GM21515 (cell line): ENCODE results near the gene EPHA3.
A peak's percentile ranks its signal among the peaks of the same experiment; 100 is the strongest.

Experiments
- ATAC-seq: cut with Tn5 transposase; IDR thresholded peaks from one replicate; pipeline ENCODE4 v1.9.1; 2021; ENCODE audit not compliant: unreplicated experiment

The EPHA3 gene

GRCh38 chr3:89144080-89144479 lies 36.7 kb downstream of the EPHA3 start:
- no peak for ATAC-seq

DNA sequence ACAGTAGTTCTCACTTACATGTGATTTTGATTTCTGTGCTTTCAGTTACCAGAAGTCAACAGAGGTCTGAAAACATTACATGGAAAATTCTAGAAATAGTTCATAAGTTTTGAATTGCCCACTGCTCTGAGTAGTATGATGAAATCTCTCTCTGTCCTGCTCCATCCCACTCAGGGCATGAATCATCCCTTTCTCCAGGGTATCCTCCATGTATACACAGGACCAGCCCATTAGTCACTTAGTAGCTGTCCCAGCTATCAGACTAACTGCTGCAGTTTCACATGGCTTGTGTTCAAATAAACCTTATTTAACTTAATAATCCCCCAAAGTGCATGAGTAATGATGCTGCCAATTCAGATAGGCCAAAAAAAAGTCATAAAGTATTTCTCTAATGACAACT lies 38.6 kb downstream of the EPHA3 start:
- no peak for ATAC-seq

GRCh38 chr3:89154416-89154815 lies 47.0 kb downstream of the EPHA3 start:
- ATAC-seq = no peak

DNA sequence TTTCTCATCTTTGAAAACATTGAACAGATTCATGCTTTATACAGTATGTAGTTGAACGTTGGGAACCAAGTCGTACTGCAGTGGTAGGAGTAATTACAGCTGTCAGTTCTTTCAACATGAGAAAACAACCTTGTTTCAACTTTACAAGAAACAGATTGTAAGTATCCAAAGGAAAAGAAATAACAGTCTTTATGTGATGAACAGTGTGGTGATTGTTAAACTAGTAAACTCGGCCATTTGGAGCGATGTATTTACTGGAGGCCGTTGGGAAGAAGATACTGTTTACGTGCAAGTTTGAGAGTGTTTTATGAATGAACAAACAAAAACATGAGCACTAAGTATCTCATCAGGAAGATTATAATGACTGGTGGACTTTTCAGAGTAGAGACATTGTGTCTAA lies 48.4 kb downstream of the EPHA3 start:
- no peak for ATAC-seq

GRCh38 chr3:89157575-89157974 lies 50.2 kb downstream of the EPHA3 start:
- no peak for ATAC-seq

DNA sequence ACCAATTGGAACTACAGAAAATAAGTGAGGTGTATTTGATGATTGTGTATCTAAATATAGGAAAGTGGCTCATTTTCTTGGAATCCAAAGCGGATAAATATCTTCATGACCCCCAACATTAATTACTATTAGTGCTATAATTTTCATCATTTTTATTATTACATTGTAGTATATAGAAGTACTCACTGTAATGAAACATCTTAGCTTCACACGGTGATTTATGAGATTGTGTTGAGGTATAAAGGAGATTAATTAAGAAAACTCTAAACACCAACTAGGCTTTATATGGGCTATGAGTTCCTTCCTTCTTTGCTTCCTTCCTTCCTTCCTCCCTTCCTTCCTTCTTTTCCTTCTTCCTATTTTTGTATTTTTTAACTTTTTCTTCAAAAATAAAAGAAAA lies 52.2 kb downstream of the EPHA3 start:
- no peak for ATAC-seq

GRCh38 chr3:89164774-89165173 lies 57.4 kb downstream of the EPHA3 start:
- no peak for ATAC-seq

- ATAC-seq = no peak
Observed at GRCh38 chr3:89165636-89166263, 58.3 kb downstream of the EPHA3 start.

GRCh38 chr3:89171687-89172545 lies 64.5 kb downstream of the EPHA3 start:
- ATAC-seq = no peak

- ATAC-seq = no peak
Observed at GRCh38 chr3:89173546-89173945, 66.1 kb downstream of the EPHA3 start.

DNA sequence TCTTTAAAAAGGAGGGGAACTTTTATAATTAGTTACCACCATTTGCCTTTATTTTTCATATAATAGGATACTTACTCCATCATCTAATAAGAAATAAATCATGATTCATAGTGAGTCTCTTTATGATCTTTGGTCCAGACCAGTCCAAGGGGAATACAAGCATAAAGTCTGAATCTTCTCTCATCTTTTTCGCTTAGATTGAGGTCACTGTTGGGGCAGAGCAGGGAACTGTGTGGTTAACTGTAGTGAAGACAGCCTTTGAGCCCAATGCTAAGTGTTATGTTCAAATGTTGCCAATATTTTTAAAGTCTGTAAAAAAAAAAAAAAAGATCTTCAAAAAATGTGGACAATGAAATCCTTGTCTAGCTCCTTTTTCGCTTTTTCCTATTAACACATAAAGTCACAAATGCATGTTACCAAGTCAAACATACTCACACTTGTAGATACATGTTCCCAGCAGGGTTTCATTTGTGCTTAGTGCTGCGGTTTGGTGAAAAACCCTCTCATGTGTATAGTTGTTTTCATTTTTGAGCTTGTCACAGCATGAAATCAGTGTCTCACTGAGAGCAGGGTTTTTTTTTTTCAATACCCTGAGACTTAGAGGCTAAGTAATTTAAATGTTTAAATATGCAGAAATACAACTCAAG lies 72.1 kb downstream of the EPHA3 start:
- peak; percentile 87 for ATAC-seq

DNA sequence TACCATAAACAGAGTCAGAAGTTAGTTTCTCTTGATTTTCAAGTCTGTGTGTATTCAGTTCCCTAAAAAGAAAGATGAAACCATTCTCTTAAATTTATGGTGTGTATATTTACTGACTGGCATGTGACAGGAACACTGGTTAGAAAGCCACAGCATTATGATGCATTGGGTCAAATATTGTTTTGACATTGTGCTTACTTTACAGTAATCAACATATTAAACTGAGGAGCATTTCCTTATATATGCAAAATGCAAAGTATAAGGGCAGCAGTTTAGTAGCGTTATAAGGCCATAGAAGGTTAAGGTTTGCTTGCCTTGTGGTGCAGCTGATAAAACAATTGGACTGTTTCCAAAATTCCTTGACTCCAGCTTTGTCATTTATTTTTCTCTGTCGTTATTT lies 72.9 kb downstream of the EPHA3 start:
- ATAC-seq = no peak

- no peak for ATAC-seq
Observed at GRCh38 chr3:89182056-89182455, 74.6 kb downstream of the EPHA3 start.

- ATAC-seq = no peak
Observed at GRCh38 chr3:89184151-89184995, 77.0 kb downstream of the EPHA3 start.

DNA sequence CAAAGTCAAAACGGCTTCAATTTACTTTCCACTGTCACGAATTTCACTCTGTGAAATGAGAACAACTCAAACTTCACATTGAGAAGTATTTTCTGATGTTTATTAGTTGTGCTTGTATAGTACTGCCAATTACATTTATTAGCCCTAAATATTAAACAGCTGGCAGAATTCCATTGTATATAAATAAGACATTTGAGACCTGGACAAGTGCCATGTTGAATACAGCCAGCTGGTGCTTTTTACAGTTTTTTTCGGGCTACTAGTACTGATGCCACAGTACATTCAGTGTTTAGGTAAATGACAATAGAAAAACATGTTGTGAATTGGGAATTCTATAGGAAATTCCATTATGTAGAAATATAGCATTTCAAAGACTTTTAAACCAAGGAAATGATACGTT lies 79.0 kb downstream of the EPHA3 start:
- no peak for ATAC-seq

DNA sequence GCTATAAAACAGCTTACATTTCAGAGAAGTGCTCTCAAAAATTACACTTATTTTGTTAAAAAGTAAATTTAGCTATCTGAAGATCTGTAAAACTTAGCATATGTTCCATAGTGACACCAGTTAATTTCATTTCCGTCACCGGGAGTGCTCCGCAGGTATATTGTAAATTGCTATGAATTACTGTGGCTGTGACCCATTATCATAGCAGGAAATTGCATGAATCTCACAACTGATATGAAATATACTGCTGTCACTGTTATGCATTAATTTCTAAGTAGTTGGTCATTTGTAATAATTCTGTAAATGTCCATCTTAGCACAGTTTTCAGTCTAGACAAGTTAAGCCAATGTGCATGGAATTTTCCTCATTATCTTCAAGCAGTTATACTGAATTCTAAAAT lies 91.2 kb downstream of the EPHA3 start:
- ATAC-seq = no peak

GRCh38 chr3:89212619-89213018 lies 105.2 kb downstream of the EPHA3 start:
- ATAC-seq = no peak

- ATAC-seq = no peak
Observed at GRCh38 chr3:89216016-89216739, 108.8 kb downstream of the EPHA3 start.

DNA sequence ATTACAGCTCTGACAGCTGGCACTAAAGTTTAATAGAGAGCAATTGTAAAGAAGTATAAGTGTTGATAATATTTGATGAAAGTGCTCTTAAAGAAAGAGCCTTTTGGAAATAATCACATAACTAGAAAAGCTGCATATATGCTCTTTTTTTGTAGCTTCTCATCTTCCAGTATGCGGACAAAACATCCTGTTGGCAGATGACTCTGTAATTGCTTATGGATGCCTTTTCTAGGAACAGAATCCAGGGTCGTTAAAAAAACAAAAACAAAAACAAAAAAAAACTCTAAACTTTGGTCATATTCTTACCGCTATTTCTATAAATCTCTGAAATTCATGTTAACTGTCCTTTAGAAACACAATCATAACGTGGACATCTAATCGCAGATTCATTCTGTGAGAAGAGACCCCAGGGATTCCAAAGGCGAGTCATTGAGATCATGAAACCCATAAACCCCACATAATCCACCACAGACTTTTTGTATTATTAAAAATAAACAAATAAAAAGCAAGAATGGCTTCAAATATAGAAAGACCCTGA lies 109.8 kb downstream of the EPHA3 start:
- no peak for ATAC-seq

- no peak for ATAC-seq
Observed at GRCh38 chr3:89221924-89222323, 114.5 kb downstream of the EPHA3 start.
